ENCODE data around the gene ASF1B. TPM values are rescaled to one million over a fixed set of nuclear protein-coding genes. Genes with fewer than 3 reads are reported as not detected.

The ASF1B gene
- total RNA-seq, 1 experiment from 2014 or later: 78.1 TPM

DNA sequence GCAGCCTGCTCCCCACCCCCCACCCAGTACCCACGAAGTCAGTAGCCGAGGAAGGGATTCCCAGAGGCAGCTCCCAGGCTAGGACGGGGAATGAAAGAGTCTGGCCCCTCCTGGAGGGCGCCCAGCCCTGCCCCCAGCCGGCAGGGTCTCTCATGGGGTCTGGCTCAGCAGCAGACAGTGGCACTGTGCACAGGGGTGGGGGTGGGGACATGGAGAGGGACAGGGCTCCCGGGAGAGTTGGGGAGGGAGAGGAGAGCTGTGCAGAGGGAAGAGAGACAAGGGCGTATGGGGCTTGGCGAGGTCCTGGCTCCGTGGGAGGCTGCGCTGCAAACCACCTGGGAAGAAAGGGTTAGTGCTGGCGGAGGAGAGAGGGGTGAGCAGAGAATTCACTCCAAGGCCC is 27.7 kb upstream of the ASF1B start (continued):
- TF ChIP-seq, protein P1, sequence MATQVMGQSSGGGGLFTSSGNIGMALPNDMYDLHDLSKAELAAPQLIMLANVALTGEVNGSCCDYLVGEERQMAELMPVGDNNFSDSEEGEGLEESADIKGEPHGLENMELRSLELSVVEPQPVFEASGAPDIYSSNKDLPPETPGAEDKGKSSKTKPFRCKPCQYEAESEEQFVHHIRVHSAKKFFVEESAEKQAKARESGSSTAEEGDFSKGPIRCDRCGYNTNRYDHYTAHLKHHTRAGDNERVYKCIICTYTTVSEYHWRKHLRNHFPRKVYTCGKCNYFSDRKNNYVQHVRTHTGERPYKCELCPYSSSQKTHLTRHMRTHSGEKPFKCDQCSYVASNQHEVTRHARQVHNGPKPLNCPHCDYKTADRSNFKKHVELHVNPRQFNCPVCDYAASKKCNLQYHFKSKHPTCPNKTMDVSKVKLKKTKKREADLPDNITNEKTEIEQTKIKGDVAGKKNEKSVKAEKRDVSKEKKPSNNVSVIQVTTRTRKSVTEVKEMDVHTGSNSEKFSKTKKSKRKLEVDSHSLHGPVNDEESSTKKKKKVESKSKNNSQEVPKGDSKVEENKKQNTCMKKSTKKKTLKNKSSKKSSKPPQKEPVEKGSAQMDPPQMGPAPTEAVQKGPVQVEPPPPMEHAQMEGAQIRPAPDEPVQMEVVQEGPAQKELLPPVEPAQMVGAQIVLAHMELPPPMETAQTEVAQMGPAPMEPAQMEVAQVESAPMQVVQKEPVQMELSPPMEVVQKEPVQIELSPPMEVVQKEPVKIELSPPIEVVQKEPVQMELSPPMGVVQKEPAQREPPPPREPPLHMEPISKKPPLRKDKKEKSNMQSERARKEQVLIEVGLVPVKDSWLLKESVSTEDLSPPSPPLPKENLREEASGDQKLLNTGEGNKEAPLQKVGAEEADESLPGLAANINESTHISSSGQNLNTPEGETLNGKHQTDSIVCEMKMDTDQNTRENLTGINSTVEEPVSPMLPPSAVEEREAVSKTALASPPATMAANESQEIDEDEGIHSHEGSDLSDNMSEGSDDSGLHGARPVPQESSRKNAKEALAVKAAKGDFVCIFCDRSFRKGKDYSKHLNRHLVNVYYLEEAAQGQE (IDR thresholded peaks at IDR 0.05; ENCODE audit: low read depth): no peak
- TF ChIP-seq CBX3 (IDR thresholded peaks at IDR 0.05; ENCODE audit: low read depth) (no peak), RAD21 (IDR thresholded peaks at IDR 0.05; ENCODE audit: low read depth) (no peak), ZFX (IDR thresholded peaks at IDR 0.05) (no peak), POLR2A (IDR thresholded peaks at IDR 0.05; ENCODE audit: borderline replicate concordance, extremely low read depth, insufficient read depth, insufficient read length) (no peak)

DNA sequence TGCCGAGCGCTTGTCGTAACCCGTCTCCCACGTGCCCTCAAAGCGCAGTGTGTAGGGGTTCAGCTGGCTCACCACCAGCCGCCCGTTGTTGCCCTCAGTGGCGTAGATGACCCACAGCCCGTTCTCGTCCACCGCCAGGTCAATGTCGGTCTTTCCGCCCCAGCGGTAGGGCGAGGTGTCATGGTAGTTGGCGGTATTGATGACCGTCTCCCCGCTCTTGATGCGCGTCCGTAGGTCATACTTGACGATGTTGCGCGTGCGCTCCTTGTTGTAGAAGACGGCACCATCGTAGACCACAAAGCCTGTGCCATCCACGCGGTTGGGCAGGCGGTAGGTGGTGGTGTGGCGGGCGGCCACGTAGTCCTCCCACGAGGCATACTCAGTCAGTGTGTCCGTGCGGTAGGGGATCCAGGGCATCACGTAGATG is 26.5 kb upstream of the ASF1B start:
- no peaks in the 10 kb centered on the region for H4K20me1 ChIP-seq (ENCODE audit: insufficient read depth)
- ATAC-seq: no peak
- H3K27me3 ChIP-seq (ENCODE audit: insufficient read depth, low read length): no peaks in the 10 kb centered on the region
- ChIA-PET CTCF (interaction anchor here (1.3 kb wide), 1 partner anchor 15 kb away, joined by 8 read pairs; no protein-coding TSS in a partner anchor), RAD21 (ENCODE audit: low non-redundant PET in 1 of 2, low total read pairs in 2 of 2, uncharacterized antibody in 2 of 2, unreplicated experiment in 2 of 2) (no interaction called here), POLR2A (no interaction called here)
- H3K9me3 ChIP-seq (ENCODE audit: control insufficient read depth in 1 of 2, insufficient read depth in 1 of 2, low read depth in 1 of 2, low read length in 2 of 2): no peaks in the 10 kb centered on the region
- no peak overlapping the region for H2AFZ ChIP-seq (ENCODE audit: low read depth, low read length, poor library complexity, severe bottlenecking)
- no peak overlapping the region for H3K27ac ChIP-seq (ENCODE audit: low read depth, low read length)
- H3K36me3 ChIP-seq (ENCODE audit: control insufficient read depth in 1 of 2, insufficient read depth in 2 of 2, low read length in 2 of 2): peaks cover 18 to 20% of the 10 kb centered on the region in 2 experiments; a peak in 3 of 4 replicates
- DNase-seq (ENCODE audit: low read depth, low spot score): no peak
- H3K9ac ChIP-seq (ENCODE audit: low read length): no peak overlapping the region
- H3K4me2 ChIP-seq (ENCODE audit: low read length): no peak overlapping the region
- no peaks in the 10 kb centered on the region for H3K4me1 ChIP-seq (ENCODE audit: control insufficient read depth in 1 of 2, insufficient read depth in 2 of 2, low read length in 2 of 2)
- H3K79me2 ChIP-seq (ENCODE audit: insufficient read depth, low read length): no peaks in the 10 kb centered on the region
- no TSS peak for BruUV-seq (replicated peaks)
- TF ChIP-seq, protein P2, sequence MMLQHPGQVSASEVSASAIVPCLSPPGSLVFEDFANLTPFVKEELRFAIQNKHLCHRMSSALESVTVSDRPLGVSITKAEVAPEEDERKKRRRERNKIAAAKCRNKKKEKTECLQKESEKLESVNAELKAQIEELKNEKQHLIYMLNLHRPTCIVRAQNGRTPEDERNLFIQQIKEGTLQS (IDR thresholded peaks at IDR 0.05): no peak
- TF ChIP-seq, protein P3, sequence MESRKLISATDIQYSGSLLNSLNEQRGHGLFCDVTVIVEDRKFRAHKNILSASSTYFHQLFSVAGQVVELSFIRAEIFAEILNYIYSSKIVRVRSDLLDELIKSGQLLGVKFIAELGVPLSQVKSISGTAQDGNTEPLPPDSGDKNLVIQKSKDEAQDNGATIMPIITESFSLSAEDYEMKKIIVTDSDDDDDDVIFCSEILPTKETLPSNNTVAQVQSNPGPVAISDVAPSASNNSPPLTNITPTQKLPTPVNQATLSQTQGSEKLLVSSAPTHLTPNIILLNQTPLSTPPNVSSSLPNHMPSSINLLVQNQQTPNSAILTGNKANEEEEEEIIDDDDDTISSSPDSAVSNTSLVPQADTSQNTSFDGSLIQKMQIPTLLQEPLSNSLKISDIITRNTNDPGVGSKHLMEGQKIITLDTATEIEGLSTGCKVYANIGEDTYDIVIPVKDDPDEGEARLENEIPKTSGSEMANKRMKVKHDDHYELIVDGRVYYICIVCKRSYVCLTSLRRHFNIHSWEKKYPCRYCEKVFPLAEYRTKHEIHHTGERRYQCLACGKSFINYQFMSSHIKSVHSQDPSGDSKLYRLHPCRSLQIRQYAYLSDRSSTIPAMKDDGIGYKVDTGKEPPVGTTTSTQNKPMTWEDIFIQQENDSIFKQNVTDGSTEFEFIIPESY (IDR thresholded peaks at IDR 0.05; ENCODE audit: extremely low read depth, insufficient replicate concordance, low read length): no peak
- TF ChIP-seq, protein P1 (IDR thresholded peaks at IDR 0.05; ENCODE audit: low read depth): no peak
- TF ChIP-seq JUND (IDR thresholded peaks at IDR 0.05): no peak
- no peak for TF ChIP-seq POLR2AphosphoS5 (IDR thresholded peaks at IDR 0.05; ENCODE audit: low read depth, low read length)
- no peak for TF ChIP-seq ZNF274 (IDR thresholded peaks at IDR 0.05; ENCODE audit: low read depth, low read length)
- no peak for TF ChIP-seq CBX3 (IDR thresholded peaks at IDR 0.05; ENCODE audit: low read depth)
- intact Hi-C loops (cut with micrococcal nuclease): no loop called here
- no peaks in the 10 kb centered on the region for H3K9me2 ChIP-seq (ENCODE audit: insufficient read depth)
- no peak overlapping the region for H3K4me3 ChIP-seq (replicated peaks in 1 of 2; ENCODE audit: low read depth in 1 of 2, low read length in 2 of 2)

Data from HCT116 (cell line).